GM13976 (cell line): Measurements from ENCODE around the gene DNAH9.

Source experiments
- DNase-seq: peaks from one replicate; pipeline ENCODE4 v3.0.0; 2012; ENCODE audit warnings: low spot score
- in situ Hi-C: fragments of 300-500 bp; cut with MboI; formaldehyde crosslinking; loops from one replicate; pipeline ENCODE4 v1.12.0; 2022; ENCODE audit warnings: low sequenced_read_pairs, mixed read lengths, inconsistent platforms; ENCODE audit not compliant: unreplicated experiment
- TF ChIP-seq, protein P1 (sequence below): IDR thresholded peaks from 2 replicates; pipeline ENCODE4 v1.5.1; 2012; ENCODE audit warnings: borderline replicate concordance, mild to moderate bottlenecking; ENCODE audit not compliant: insufficient read depth; ENCODE audit errors: extremely low read depth, missing control alignments, control extremely low read depth

DNAH9 gene

DNA sequence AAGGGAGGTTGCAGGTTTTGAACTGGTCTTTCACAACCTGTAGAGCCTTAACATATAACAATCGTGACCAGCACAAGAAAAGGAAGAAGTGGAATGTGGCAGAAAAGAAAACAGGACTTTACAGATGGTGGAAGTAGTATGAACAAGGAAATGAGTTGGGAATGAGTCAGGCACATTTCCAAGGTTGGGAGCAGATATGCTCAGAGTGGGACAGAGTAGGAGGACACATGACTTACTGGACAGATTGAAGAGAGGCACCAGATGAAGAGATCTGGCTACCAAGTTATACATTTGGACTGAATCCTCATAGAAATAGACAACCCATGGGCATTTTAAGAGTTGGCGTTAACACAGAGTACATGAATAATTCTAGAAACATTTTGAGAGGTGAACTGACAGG, 303.7 kb downstream of the DNAH9 start:
- DNase-seq: no peak
- TF ChIP-seq, protein P1, sequence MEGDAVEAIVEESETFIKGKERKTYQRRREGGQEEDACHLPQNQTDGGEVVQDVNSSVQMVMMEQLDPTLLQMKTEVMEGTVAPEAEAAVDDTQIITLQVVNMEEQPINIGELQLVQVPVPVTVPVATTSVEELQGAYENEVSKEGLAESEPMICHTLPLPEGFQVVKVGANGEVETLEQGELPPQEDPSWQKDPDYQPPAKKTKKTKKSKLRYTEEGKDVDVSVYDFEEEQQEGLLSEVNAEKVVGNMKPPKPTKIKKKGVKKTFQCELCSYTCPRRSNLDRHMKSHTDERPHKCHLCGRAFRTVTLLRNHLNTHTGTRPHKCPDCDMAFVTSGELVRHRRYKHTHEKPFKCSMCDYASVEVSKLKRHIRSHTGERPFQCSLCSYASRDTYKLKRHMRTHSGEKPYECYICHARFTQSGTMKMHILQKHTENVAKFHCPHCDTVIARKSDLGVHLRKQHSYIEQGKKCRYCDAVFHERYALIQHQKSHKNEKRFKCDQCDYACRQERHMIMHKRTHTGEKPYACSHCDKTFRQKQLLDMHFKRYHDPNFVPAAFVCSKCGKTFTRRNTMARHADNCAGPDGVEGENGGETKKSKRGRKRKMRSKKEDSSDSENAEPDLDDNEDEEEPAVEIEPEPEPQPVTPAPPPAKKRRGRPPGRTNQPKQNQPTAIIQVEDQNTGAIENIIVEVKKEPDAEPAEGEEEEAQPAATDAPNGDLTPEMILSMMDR: no peak
- in situ Hi-C loops: no loop called here

DNA sequence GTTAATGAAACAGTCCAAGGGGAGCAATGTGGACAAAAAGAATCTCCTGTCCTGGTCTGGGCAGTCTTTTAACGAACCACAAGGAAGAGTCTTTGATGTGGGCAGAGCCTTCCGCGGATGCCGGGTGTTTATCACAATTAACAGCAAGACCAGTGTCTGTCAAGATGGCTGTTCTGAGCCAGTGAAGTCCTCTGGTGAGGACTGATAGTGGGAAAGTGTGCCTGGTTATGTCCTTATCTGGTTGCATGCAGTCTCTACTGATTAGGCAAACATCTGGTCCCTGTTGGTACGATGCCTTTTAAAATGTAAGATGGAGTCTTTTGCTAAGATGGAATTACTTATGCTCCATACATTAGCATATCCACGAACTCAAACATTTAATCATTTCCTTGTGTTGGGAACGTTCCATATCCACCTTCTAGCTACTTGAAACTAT, 310.5 kb downstream of the DNAH9 start:
- in situ Hi-C loops: no loop called here
- no peak for DNase-seq
- TF ChIP-seq, protein P1: no peak

DNA sequence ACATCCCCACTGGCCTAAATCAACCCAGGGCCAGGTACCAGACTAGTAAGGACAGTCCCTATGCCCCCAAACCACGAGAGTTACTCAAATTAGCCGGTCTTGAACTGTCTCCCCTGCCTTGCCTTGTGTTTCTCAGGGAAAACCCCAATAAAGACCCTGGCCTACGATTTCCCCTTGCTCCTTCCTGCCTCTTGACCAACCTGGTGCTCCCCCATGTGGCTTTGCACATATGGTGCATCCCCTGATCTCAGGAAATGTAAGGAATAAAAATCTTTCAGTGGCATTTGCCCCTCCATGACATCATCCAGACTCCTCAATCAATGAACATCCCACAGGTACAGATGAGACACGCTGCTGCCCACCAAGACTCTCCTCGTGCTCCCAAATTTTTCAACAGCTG, 311.1 kb downstream of the DNAH9 start:
- in situ Hi-C loops: no loop called here
- DNase-seq: no peak
- TF ChIP-seq, protein P1: no peak

DNA sequence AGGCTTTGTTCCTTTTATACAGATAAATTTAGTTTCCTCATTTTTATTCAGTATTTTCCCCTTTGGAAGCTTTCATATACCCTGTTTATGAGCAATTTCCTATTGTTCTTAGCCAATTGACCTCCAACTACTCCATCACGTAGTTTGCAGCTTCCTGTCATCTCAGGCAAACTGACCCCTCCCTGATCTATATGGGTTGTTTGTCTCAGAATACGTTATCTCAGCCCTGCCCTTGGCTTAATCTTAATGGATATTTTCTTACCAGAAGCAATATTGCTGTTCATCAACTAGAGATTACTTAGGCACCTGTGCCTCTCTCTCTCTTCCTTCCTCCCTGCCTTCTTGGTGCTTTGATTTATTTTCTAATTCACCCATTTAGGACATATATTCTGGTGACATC, 317.8 kb downstream of the DNAH9 start:
- no peak for DNase-seq
- TF ChIP-seq, protein P1: no peak
- in situ Hi-C loops: no loop called here

DNA sequence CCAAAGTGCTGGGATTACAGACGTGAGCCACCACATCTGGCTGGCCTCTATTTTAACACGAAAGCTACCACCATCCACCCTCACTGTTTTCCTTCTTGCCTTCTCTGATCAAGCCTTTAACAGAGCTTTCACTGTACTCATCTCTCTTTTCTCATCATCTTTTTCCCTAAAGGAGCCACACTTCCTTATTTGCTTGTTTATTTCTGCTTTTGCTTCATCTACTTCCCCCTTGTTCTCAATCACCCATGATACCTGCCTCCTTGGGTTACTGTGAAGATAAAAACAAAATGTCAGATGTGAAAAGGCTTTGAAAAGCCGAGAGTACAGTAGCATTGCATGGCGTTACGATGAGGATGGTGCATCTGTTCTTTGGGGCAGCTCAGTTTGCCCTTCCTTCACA, 319.1 kb downstream of the DNAH9 start:
- TF ChIP-seq, protein P1: no peak
- DNase-seq: no peak
- in situ Hi-C loops: no loop called here

DNA sequence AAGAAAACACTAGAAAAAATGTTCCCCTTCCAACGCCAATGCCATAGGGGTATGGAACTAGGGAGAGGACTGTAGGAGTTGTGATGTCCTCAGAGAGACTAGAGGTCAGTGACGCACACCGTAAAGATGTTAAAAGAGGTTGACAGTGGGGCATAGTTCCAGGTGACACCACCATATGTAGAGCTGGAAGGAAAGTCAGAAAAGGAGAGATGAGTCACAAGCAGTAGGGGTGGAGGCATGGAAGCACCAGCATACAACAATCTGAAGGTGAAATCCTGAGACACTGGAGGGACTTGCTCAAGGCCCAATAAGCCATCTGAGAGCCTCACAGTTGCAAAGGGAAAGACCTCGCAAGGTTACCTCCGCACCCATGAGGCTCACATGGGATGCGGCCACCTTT, 323.0 kb downstream of the DNAH9 start:
- TF ChIP-seq, protein P1: no peak
- in situ Hi-C loops: no loop called here
- no peak for DNase-seq

DNA sequence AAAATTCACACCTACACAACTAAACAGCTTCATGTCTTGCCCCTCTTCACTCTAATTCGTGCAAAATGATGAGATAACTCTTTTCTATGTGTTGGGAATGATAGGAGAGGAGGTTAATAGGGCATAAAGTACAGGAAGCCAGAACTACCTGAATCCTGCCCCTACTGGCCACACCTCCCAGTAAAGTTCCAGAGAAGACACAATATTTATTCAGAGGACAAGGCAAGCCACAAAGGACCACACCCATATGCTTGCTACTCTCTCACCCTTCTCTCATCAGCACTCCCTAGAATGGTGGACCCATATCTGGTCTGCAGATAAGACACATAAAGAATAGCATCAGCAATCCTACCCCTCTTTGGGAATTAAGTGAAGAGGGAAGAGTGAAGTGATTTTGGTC, 324.4 kb downstream of the DNAH9 start:
- TF ChIP-seq, protein P1: no peak
- DNase-seq: no peak
- in situ Hi-C loops: no loop called here
